HS-5 (cell line): ENCODE data around the gene ABHD12B.
"Not testable (repeated sequence)": the region's sequence is repeated elsewhere in the genome, so short reads cannot be mapped to it uniquely, and the experiment has no call there.

Experiments
- DNase-seq: peaks from one replicate; pipeline ENCODE4 v3.0.0-alpha.2; 2012; ENCODE audit warnings: low read depth

The ABHD12B gene

DNA sequence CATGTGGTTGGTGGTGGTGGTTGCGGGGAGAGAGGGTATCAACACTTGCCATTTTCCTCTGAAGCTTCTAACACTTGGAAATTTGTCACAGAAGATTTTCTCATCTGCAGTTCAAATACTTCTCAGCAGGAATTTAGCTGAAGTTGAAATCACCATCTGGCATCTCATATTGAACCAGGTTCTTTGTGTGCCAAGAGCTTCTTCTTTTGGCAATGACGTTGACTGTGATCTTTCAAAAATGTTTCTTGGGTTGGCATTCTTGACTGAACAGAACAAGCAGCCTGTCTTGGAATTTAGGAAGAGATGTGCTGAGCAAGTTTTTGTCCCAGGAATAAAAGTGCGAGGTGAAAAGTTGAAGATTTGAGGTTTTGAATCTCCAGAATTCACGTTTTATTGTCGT is 32.2 kb upstream of the ABHD12B start:
- DNase-seq = no peak

DNA sequence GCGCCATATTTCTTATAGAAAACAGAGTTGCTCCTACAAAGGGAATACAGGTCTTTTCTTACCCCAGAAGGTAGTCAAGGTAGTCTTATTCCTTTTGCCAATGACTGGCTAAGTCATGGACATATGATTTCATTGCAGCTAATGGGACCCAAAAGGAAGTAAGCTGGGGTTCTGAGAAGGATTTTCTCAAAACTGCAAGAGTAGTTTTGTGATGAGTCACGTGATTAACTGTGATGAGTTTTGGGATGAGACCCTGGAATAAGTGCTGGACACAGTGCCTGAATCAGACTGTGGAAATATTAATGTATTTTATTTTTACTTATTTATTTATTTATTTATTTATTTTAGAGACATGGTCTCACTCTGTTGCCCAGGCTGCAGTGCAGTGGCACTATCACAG is 27.5 kb upstream of the ABHD12B start:
- no peak for DNase-seq

DNA sequence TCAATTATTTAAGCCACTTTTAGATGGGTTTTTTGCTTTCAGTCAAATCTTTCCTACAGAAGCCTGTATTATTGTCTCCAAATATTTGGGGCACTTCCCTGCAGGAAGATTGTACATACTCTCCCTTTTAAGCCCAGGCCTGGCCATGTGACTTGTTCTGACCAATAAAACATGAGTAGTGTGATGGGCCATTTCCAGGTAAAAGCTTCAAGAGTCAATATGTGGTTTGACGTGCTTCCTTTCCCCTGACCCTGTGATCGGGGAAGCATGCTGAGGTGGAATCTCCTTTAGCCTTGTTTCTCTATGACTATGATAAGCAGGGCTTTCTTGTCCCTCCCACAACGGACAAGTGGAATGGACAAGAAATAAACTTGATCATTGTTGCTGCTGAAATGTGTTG is 26.7 kb upstream of the ABHD12B start:
- no peak for DNase-seq

DNA sequence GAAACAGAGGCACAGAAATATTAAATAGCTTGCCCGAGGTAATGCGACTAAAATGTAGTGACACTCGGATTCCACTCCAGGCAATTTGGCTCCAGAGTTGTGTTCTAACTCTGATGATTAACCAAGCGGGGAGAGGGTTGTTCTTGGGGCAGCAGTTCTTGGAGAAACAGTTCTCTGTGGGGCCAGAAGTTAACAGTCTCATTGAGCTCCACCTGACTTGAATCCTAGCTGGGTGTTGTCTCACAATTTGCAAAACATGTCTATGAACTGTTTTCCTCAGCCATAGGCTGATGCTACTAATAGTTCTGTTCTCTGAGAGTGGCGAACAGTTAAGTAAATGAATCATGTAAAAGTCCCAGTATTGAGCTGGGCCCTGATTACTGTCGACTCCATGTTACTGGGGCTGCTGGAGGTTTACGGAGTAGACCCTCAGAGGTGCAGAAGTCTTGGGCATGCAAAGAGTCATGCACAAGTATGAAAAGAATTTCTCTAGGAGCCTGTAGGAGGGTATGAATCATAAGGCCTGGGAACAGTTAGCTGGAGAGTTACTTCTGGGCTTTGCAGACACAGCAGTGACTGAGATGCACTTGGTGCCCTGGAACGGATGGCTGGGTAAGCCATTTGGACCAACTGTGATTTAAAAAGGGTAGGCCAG is 25.5 kb upstream of the ABHD12B start:
- peak; percentile 68 for DNase-seq

DNA sequence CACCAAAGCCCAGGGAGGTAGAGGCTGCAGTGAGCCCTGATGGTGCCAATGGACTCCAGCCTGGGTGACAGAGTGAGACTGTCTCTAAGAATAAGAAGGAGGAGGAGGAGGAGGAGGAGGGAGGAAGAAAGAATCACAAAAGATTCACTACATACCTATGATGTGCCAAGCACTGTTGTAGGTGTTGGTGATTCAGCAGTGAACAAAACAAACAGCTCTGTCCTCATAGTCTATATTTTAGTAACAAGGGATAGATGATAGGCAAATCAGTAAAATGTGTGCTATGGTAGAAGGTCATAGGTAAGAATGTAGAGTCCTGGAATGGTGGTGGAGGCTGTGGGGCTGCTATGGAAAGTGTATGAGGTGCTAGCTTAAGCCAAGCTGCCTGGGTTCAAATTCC is 18.0 kb upstream of the ABHD12B start:
- no peak for DNase-seq

DNA sequence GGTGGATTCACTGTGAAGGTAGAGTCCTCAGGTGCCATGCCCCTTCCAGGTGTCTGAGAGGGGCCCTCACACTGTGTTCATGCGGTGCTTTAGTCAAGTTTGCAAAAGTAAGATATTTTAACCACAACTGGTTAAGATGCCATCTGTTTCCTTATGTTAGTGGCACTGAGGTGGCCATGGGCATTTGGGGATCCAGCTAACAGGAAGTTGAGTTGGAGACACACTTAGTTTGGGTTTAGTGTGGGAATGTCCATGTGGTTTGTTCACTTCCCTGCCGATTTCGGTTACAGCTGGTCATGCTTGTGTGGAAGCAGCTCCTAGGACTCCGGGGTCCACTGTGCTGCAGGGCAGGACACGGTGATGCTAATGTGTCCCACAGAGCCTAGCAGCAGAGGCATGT is 17.3 kb upstream of the ABHD12B start:
- DNase-seq = no peak

DNA sequence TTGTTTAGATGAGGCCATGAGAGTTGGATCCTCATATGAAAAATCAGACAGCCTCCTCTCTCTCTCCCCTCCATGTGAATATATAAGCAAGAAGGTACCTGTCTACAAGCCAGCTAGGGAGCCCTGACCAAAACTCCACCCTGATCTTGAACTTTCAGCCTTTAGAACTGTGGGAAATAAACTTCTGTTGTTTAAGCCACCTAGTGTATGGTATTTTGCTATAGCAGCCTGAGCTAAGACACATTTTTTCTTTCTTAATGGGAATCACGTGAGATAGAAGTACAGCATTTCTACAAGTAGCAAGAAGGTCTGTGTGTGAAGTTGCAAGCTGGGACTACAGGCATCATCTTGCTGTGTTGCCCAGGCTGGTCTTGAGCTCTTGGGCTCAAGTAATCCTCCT is 16.3 kb upstream of the ABHD12B start:
- no peak for DNase-seq

DNA sequence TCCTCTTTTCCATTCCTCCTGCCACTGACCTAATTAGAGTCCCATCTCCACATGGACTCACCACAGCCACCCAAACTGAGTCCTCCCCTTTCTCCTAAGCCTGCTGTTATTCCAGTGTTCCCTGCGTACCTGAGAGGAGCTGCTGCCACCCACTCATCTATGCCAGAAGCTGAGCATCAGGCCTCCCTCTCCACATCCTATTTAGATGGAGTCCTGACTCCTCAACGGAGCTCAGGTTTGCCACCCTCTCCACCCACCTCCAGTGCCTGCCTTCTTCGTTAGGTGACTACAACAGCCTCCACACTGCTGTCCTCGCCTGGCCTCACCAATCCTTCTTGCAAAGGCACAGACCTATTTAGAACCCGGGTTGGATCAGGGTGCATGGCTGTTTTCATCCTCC is 15.2 kb upstream of the ABHD12B start:
- no peak for DNase-seq

DNA sequence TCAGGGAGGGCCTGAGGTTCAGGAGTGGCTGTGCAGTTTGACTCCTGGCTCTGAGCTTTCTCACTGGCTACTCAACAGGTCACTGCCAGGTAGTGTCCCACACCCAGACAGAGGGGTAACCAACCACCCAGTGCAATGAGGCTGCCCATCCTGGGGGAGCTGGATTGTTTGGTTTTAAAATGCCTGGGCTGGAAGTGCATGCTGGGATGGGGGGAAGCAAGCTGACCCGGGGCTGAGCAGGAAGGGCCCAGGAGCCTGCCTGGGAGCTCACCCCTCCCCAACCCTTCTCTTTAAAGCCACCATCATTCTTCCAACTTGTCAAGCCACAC is 12.6 kb upstream of the ABHD12B start:
- DNase-seq = no peak

DNA sequence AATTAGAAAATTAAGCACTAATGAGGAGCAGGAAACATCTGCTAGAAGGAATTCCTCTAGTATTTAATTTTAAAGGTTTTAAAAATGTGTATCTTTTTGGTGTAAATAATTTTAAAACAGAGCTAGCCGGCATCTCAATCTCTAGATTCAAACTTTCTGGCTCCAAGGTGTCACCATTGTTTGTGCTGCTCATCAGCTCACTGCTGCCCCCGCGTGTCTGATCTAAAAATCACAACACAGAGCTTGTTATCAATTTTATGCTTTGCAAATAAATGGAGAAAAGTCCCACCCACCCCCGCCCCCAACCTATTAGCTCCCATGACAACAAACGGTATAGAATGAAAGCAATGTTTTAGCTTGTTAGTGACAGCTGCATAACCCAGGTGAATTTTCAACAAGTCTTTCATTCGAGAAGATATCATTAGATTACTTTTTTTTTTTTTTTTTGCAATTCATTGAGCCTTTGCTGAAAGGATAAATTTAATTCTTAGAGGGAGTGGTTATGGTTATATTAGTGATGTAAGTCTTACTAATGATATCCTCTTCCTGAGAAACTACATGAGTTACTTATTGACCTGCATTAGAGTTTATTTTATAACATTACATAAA is 11.3 kb upstream of the ABHD12B start:
- peak; percentile 56 for DNase-seq

DNA sequence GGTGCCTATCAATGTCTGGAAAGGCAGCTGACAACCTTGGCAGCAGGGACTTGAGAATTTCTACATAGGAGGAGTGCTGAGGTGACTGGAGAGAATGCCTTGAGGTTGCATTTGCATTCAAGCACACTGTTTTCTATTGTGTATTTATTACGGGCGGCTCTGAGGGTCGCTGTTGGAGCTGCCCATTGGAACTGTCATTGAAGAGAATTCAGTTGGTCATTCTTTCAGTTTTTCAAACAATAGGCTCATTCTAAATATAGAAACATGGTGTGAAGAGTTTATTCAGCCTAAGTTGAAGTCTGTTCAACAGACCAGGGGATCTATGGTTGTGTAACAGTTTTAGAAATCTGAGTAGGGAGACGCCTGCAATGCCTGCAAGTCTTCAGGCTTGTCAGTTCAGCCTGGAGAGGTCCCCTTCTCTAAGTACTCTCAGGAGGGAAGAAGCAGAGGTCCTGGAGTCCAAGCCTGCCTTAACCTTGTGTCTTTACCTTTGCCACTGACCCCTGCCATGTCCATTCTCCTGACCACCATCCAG is 9.8 kb upstream of the ABHD12B start:
- no peak for DNase-seq

DNA sequence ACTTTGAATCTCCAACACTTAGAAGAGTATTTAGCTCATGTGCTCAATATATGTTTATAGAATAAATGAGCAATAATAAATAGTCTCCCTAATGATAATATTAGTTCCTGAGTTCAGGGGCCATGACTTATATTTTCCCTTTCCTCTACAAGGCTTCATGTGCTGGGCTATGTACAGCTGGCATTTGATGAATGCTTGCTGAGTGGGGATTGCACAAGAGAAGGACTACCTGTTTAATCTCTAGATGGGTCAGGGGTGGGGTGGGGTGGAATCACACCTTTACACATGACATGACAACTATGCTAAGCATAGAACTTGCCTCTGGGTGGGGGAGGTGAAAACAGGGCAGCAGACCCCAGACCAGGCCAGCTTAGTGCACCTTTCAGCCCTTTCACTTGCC is 7.6 kb upstream of the ABHD12B start:
- no peak for DNase-seq

DNA sequence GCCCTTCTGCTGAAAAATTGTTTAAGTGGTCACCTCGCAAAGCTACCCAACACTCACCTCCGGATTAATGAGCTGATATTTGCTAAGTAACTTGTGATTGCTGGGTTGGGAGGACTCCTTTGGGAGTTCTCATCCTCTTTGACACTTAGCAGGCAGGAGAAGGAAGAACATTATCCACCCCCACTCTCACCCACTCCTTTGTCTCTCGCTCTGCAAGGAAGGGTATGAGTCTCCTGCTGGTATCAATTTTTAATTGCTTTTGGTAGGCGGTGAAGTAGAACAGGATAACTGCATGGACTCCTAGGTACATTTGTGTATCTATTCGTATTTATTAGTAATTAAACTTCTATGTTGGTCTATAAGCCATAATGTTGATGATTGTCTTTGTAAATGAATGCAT is 6.9 kb upstream of the ABHD12B start:
- DNase-seq = no peak

DNA sequence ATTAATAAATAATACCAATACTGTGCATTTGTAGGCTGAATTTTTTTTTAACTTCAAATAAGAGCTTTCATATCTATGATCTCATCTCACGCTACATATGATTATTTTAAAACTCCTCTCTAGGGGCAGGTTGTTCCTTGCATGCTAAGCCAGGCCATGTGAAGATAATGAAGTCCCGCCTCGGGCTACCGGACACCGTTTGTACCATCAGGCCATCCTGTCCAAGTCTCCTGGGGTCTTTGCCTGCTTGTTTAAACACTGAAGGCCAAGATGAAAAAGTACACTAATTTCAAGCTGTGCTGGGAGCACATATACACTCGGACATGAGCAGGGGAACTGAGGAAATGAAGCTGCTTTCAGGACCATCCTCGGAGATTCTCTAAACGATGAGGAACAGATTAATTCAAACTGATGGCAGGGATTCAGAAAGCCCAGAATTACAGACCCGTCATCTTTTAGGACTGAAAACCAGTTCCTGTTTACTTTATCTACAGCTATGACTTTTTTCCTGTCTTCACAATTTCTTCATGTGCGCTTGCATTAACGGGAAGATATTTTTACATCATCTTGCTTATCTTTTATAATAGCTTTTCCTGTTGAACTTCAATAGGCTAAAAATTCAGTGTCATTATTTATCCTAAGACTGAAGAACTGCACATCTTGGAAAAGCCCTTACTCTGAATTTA is 6.3 kb upstream of the ABHD12B start:
- no peak for DNase-seq

DNA sequence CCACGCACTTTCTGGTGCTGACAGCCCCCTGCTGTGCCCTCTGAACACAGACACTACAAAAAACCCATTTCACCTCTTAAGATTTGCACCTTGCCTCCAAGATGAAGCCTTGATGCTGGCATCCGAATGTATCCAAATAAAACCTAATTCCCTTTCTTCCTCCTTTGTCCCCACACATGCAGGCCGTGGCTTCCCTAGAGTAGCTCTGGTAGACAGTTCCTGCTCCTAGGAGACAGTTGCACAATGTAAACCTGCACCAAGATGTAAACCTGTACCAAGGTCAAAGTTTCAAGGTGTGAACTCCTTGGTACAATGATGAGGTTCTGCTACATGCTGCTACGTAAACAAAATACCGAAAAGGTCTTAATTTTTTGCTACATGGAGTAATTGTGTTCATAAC is 625 bp upstream of the ABHD12B start:
- no peak for DNase-seq

DNA sequence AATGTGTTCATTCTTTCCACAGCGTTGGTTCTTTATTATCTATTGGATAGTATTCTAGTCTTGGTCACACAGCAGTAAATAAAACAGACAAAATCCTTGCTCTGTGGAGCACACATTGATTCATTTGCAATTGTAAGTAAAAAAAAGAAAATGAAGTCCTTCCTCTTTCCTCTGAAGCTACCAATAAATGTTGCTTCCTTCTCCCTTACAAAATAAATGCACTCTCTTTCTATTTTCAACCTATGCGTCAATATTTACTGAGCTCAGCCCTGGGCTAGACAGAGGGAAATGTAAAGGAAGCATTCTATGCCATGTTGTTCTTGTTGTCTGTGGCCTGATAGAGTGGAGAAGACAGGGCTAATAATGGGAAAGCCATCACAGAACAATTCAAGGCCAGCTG is 2.9 kb downstream of the ABHD12B start:
- no peak for DNase-seq

DNA sequence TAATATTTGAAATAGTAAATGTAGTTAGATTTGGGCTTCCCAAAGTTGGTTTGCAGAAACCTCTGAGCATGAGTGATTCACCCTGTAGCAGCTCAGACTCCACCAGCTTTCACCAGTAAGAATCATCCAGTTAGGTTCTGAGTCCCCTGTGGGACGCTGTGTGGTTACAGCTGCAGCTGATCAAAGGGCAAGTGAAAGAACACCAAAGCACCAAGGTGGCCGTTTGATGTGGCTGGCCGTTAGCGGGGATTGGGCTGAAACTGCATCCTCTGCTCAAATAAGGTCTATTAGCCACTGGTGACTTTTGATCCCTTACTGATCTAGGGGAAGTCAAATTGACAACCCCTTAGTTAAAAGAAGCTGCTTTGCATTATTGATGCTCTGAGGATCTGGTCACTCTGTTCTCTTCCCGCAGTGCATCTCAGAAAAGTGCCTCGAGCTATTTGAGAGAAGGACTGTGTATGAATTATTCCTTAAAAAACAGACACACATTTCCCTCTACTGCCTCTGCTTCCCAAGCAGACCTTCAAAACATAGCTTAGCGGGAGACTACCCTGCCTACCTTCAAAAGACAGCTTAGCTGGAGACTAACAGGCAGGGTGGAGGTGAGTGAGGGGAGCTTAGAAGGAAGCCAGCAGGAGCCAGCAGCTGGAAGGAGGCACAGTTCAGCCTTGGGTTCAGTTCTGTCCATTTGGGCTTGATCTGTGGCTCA is 3.7 kb downstream of the ABHD12B start:
- DNase-seq = no peak

DNA sequence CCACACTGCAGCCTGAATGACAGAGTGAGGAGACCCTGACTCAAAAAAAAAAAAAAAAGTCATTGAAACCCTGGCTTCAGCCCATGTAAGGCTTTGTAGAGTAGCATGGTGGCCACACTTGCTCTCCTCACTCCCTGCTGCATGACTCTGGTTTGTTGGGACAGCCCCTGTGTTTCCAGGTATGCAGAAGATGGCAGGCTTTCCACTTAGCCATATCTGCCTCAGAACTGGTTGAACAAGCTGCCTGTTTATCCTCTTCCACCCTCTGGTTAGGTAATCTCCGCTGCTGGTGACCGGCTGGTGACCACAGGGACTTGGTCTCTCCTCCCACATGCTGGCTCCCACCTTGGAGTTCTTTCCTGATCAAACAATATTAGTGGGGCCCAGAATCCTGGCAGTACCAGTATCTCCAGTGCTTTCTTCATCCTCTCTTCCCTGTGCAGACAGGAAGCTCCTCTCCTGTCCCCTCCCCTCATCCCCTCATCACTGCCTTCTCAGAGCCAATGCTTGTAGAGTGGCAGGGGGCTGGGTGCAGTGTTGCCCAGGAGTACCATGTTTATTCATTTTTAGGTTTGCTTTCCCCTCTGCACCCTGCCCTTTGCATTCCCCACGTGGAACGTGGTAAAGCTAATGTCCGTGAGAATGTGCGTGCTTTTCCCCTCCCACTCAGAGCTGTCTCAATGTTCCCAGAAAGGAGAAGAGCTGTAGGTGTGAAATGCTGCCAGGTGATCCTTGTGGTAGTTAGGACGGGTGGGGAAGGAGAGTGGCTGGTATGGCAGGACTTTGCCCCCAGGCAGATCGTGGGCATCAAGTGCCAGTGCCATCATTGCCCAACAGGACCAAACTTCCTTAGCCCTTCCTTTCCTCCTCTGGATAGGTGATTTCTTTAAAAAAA is 11.3 kb downstream of the ABHD12B start:
- no peak for DNase-seq

DNA sequence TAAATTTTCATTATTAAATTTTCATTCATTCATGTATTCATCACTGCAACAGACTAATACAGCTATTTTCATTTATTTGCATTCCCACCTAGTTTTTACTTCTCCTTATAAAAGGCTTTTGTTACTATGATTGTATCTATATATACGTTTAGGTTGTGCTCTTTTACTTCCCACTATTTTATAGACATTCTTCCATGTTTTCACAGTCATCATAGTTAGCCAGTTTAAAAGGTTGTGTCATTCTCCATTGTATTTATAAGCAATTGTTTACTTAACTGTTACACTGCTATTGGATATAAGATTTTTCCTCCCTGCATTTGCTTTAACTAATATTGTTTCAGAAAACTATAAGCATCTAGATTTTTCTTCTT is 12.0 kb downstream of the ABHD12B start:
- no peak for DNase-seq

DNA sequence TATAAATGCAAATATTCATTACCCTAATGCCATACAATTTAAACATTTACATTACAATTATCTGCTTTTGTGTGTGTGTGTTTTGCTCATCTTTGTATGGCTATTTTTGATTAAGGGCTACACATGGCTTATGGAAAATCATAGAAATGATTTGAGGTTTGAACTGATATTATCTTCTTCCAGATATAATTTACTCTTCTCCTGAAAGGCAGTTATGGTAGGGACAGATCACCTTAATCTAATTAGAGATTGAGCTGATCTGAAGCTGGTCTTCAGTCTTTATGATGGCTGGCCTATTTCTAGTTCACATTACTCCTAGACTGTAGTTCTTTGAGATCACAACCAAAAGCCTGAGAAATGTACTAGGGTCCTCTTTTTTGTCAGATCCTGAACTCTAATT is 15.6 kb downstream of the ABHD12B start:
- DNase-seq = no peak

DNA sequence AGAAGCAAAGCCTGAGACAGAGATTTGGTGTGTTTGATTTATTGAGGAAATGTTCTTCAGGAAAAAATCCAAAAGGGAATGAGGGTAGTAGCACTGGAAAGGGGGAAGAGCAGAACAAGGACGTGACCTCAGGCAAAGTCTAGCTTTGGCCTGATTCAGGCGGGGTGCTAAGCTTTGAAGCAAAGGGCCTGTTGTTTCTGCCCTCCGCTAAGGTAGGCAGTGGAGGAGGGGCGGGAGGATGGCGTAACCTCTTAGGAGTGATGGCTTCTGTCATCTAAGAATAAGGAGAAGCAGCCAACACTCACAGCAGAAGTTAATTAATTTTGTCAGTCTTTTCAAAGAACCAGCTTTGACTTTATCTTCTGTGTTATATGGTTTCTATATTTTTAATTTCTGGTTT is 20.4 kb downstream of the ABHD12B start:
- no peak for DNase-seq

DNA sequence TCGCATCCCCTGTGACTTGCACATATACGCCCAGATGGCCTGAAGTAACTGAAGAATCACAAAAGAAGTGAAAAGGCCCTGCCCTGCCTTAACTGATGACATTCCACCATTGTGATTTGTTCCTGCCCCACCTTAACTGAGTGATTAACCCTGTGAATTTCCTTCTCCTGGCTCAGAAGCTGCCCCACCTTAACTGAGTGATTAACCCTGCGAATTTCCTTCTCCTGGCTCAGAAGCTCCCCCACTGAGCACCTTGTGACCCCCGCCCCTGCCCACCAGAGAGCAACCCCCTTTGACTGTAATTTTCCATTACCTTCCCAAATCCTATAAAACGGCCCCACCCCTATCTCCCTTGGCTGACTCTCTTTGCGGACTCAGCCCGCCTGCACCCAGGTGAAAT is 24.6 kb downstream of the ABHD12B start:
- not testable (repeated sequence) for DNase-seq
